HG02981 (cell line): ENCODE results near the gene STRA6.
A peak's percentile ranks its signal among the peaks of the same experiment; 100 is the strongest.
"Not testable (repeated sequence)": the region's sequence is repeated elsewhere in the genome, so short reads cannot be mapped to it uniquely, and the experiment has no call there.

Source experiments
- ATAC-seq: cut with Tn5 transposase; IDR thresholded peaks from one replicate; pipeline ENCODE4 v1.9.1; 2021; ENCODE audit warnings: mild to moderate bottlenecking, moderate library complexity; ENCODE audit not compliant: unreplicated experiment

STRA6 gene

GRCh38 chr15:74167891-74168331 lies 34.7 kb downstream of the STRA6 start:
- ATAC-seq: no peak

GRCh38 chr15:74165461-74165860 lies 37.1 kb downstream of the STRA6 start:
- ATAC-seq: no peak

DNA sequence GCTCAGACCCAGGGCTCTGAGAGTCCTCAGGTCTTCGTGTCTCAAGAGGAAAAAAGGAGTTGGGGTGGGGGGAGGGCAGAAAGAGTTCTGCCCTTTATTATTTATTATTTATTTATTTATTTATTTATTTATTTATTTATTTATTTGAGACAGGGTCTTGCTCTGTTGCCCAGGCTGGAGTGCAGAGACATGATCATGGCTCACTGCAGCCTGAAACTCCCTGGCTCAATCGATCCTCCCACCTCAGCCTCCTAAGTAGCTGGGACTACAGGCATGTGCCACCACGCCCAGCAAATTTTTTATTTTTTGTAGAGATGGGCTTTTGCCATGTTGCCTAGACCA lies 40.4 kb downstream of the STRA6 start:
- not testable (repeated sequence) for ATAC-seq

DNA sequence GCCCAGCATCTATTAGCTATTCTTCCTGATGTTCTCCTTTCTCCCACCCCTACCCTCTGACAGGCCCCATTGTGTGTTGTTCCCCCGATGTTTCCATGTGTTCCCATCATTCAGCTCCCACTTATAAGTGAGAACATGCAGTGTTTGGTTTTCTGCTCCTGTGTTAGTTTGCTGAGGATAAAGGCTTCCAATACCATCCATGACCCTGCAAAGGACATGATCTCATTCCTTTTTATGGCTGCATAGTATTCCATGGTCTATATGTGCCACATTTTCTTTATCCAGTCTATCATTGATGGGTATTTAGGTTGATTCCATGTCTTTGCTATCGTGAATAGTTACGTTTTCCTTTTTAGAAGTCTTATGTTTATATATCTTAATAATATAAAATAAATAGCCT lies 42.2 kb downstream of the STRA6 start:
- ATAC-seq: not testable (repeated sequence)

DNA sequence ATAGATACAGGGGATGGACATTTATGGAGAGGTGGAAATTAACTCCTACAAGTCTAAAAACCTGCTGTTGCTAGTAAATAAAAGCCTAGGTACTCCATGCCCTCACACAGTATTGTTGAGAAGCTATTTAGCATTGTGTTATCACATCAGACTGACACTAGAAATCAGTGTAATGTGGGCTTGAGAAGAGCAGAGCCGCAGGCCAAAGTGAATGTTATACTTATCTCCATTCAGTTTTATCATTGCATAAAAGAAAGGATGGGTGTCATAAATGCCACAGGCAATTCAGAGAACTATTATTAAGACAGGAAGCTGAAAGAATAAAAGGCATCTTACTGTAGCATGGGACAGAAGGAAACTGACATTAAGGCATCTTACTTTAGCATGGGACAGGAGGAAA lies 42.8 kb downstream of the STRA6 start:
- ATAC-seq: no peak

GRCh38 chr15:74158855-74159650 lies 43.5 kb downstream of the STRA6 start:
- peak; percentile 50 for ATAC-seq

DNA sequence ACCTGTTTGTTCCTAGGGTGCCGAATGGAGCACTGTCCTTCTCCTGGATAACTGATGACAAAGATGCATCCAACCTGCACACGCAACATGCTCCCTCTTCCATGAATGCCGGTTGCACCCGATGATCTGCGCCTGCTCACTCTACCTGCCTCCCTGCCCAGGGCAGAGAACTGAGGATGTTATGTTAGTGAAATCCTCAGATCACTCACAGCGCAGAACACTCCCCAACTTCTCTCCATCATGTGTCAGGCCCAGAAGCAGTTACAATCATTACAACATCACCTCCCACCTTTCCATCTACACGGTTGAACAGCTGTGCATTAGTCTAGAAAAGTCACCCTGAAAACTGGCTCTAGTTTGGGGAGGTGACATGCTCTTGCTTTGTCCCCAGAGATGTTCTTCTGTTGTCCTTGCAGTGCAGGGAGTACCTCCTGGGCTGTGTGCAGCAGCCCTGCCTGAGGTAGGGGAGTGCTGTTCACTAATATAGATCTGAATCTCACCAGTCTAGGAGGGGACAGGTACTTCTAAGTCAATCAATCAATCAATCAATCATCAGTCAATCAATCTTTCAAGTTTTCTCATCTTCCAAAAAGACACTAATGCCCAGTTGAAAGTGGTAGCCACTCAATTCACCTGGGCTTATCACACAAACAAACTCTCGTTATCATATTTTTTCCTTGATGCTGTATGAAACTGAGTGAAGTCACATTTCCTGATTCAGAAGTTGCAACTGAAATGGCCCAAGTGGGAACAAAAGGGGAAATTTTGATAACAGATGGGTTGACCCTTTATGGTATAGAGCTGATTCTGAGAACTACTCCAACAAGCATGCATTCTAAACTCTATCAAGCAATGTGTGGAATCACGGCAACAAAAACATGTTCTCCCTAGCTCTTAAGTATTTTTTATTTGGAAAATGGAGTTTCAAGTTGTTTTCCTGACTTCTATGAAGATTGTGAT lies 44.4 kb downstream of the STRA6 start:
- no peak for ATAC-seq

- no peak for ATAC-seq
These were observed 45.7 kb downstream of the STRA6 start for GRCh38 chr15:74156678-74157411.

- no peak for ATAC-seq
These were observed 46.7 kb downstream of the STRA6 start for GRCh38 chr15:74155766-74156417.

DNA sequence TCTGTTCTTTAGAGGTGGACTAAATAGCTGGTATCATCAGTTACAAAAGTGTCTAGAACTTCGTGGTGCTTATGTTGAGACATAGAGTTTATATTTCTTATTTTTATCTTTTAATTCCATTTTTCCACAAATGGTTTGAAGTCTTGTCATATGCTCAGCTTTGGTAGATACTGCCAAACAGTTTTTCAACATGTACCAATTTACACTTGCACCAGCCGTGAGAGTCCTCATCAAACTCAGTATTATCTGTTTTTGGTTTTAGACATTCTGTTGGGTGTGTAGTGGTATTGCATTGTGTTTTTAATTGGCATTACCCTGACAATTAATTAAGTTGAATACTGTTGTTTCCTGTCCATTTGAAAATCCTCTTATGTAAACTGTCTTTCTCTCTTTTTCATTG lies 55.5 kb downstream of the STRA6 start:
- ATAC-seq: no peak

GRCh38 chr15:74146277-74146800 lies 56.2 kb downstream of the STRA6 start:
- no peak for ATAC-seq

GRCh38 chr15:74144153-74144775 lies 58.3 kb downstream of the STRA6 start:
- ATAC-seq: no peak

GRCh38 chr15:74141591-74141990 lies 61.0 kb downstream of the STRA6 start:
- ATAC-seq: no peak

GRCh38 chr15:74138642-74139041 lies 63.9 kb downstream of the STRA6 start:
- no peak for ATAC-seq

- ATAC-seq: no peak
These were observed 65.1 kb downstream of the STRA6 start for GRCh38 chr15:74137537-74137894.

- ATAC-seq: no peak
These were observed 65.6 kb downstream of the STRA6 start for GRCh38 chr15:74136814-74137536.

DNA sequence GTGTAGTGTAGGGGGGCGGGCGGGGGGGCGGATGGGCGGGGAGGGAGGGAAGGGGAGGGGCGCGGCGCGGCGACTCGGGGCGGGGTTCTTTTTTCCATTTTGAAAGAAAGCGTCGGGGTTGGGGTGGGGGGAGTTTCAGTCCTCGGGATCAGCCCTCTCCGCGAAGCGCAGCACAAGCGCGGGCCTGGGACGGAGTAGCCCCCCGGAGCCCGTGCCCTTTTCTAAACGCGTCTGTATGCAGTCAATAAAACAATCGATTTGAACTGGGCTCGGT lies 66.1 kb downstream of the STRA6 start:
- no peak for ATAC-seq

GRCh38 chr15:74135041-74135565 lies 67.5 kb downstream of the STRA6 start:
- ATAC-seq: no peak

GRCh38 chr15:74134387-74135027 lies 68.1 kb downstream of the STRA6 start:
- ATAC-seq: no peak
